Erythroblast (primary cell): ENCODE measurements around the gene DUSP16.
"Not testable (repeated sequence)": the region's sequence is repeated elsewhere in the genome, so short reads cannot be mapped to it uniquely, and the experiment has no call there.

Experiments
- GATA1 ChIP-seq: IDR thresholded peaks from 2 replicates; pipeline ENCODE4 v1.6.1; 2011; ENCODE audit warnings: low read depth, mild to moderate bottlenecking, control low read depth, low read length, moderate library complexity
- POLR2A ChIP-seq: IDR thresholded peaks from 2 replicates; pipeline ENCODE4 v1.6.1; 2011; ENCODE audit warnings: mild to moderate bottlenecking, low read length

- TF ChIP-seq POLR2A, GATA1: not testable (repeated sequence)
Observed at GRCh38 chr12:12580716-12581115, 18.1 kb upstream of the DUSP16 start.
